Mesenchymal stem cell (in vitro differentiated cells and primary cell): Measurements from ENCODE around the gene CFAP119.

Experiments used
- DNase-seq: peaks from one replicate; pipeline ENCODE4 v3.0.0-alpha.2; 2013
- H2AFZ ChIP-seq: one replicate; pipeline ENCODE4 v1.6.1; 2013; ENCODE audit warnings: low read depth, mild to moderate bottlenecking, control low read depth, inconsistent platforms, low read length, moderate library complexity
- H2AK5ac ChIP-seq: 2 replicates; pipeline ENCODE4 v1.6.1; 2013; ENCODE audit warnings: low read length, moderate library complexity, mild to moderate bottlenecking, inconsistent platforms; ENCODE audit not compliant: severe bottlenecking
- H2BK120ac ChIP-seq: one replicate; pipeline ENCODE4 v1.6.1; 2013; ENCODE audit warnings: low read depth, mild to moderate bottlenecking, inconsistent platforms, low read length, moderate library complexity
- H2BK12ac ChIP-seq, 2 experiments: one replicate each; pipeline ENCODE4 v1.6.1; 2013; ENCODE audit warnings: inconsistent platforms in 2 of 2, low read length in 2 of 2, mild to moderate bottlenecking in 2 of 2, moderate library complexity in 2 of 2, control low read depth in 1 of 2
- H2BK15ac ChIP-seq: one replicate; pipeline ENCODE4 v1.6.1; 2013; ENCODE audit warnings: mild to moderate bottlenecking, low read depth, inconsistent platforms; ENCODE audit not compliant: poor library complexity, severe bottlenecking
- H2BK5ac ChIP-seq: 2 replicates; pipeline ENCODE4 v1.6.1; 2013; ENCODE audit warnings: low read depth, mild to moderate bottlenecking, low read length, control low read depth, inconsistent platforms; ENCODE audit not compliant: poor library complexity, severe bottlenecking
- H3K14ac ChIP-seq, 2 experiments: one replicate each; pipeline ENCODE4 v1.6.1; 2013; ENCODE audit warnings: inconsistent platforms in 2 of 2, low read length in 2 of 2, control low read depth in 1 of 2, mild to moderate bottlenecking in 1 of 2, moderate library complexity in 1 of 2
- H3K18ac ChIP-seq, 2 experiments: one replicate each; pipeline ENCODE4 v1.6.1; 2013; ENCODE audit warnings: inconsistent platforms in 2 of 2, low read length in 2 of 2, control low read depth in 1 of 2, low read depth in 1 of 2, mild to moderate bottlenecking in 1 of 2
- H3K23ac ChIP-seq, 2 experiments: one replicate each; pipeline ENCODE4 v1.6.1; 2013; ENCODE audit warnings: inconsistent platforms in 2 of 2, low read length in 2 of 2, mild to moderate bottlenecking in 2 of 2, moderate library complexity in 2 of 2, control low read depth in 1 of 2
- H3K27ac ChIP-seq: 2 replicates; pipeline ENCODE4 v1.5.1; 2013; ENCODE audit warnings: mild to moderate bottlenecking, moderate library complexity, low read length, control low read depth, inconsistent platforms; ENCODE audit not compliant: poor library complexity, severe bottlenecking
- H3K27me3 ChIP-seq, 2 experiments: 2 replicates each; pipeline versions ENCODE4 v1.6.1 to v1.7.0; 2013; ENCODE audit warnings: low read length in 2 of 2, mild to moderate bottlenecking in 2 of 2, moderate library complexity in 2 of 2, control low read depth in 1 of 2, inconsistent platforms in 1 of 2; ENCODE audit not compliant: control insufficient read depth in 1 of 2, insufficient read depth in 1 of 2
- H3K36me3 ChIP-seq, 2 experiments: 2 replicates each; pipeline versions ENCODE4 v1.6.1 to v1.7.0; 2013; ENCODE audit warnings: low read length in 2 of 2, control low read depth in 1 of 2, inconsistent platforms in 1 of 2, low read depth in 1 of 2, mild to moderate bottlenecking in 1 of 2; ENCODE audit not compliant: insufficient read depth in 2 of 2, control insufficient read depth in 1 of 2
- H3K4ac ChIP-seq, 2 experiments: one replicate each; pipeline ENCODE4 v1.6.1; 2013; ENCODE audit warnings: inconsistent platforms in 2 of 2, low read length in 2 of 2, mild to moderate bottlenecking in 2 of 2, moderate library complexity in 2 of 2, control low read depth in 1 of 2, low read depth in 1 of 2
- H3K4me1 ChIP-seq: 2 replicates; pipeline ENCODE4 v1.6.1; 2013; ENCODE audit warnings: low read depth, low read length, control low read depth; ENCODE audit not compliant: control insufficient read depth, insufficient read depth
- H3K4me2 ChIP-seq: 2 replicates; pipeline ENCODE4 v1.6.1; 2013; ENCODE audit warnings: low read length, mild to moderate bottlenecking, inconsistent platforms; ENCODE audit not compliant: poor library complexity, severe bottlenecking
- H3K4me3 ChIP-seq, 2 experiments: 2 replicates each; pipeline versions ENCODE4 v1.5.1 to v1.7.0; 2013; ENCODE audit warnings: low read length in 2 of 2, mild to moderate bottlenecking in 2 of 2, control low read depth in 1 of 2, low read depth in 1 of 2; ENCODE audit not compliant: insufficient read depth in 1 of 2
- H3K79me1 ChIP-seq: replicated peaks from 2 replicates; pipeline ENCODE4 v1.6.1; 2013; ENCODE audit warnings: mild to moderate bottlenecking, control low read depth, low read length, inconsistent platforms; ENCODE audit not compliant: poor library complexity, severe bottlenecking
- H3K9ac ChIP-seq: 2 replicates; pipeline ENCODE4 v1.7.0; 2013; ENCODE audit warnings: mild to moderate bottlenecking, low read length, moderate library complexity
- H3K9me3 ChIP-seq: 2 replicates; pipeline ENCODE4 v1.7.0; 2013; ENCODE audit warnings: mild to moderate bottlenecking, low read length; ENCODE audit not compliant: control insufficient read depth
- H4K8ac ChIP-seq: one replicate; pipeline ENCODE4 v1.6.1; 2013; ENCODE audit warnings: inconsistent platforms, mild to moderate bottlenecking, low read length, moderate library complexity
- H4K91ac ChIP-seq: one replicate; pipeline ENCODE4 v1.6.1; 2013; ENCODE audit warnings: mild to moderate bottlenecking, low read length, inconsistent platforms
- WGBS: methylation state at CpG from one replicate; pipeline ENCODE4 v1.1.7; 2013; ENCODE audit warnings: mixed read lengths; 5-methylcytosine and 5-hydroxymethylcytosine counted together

CFAP119 gene

DNA sequence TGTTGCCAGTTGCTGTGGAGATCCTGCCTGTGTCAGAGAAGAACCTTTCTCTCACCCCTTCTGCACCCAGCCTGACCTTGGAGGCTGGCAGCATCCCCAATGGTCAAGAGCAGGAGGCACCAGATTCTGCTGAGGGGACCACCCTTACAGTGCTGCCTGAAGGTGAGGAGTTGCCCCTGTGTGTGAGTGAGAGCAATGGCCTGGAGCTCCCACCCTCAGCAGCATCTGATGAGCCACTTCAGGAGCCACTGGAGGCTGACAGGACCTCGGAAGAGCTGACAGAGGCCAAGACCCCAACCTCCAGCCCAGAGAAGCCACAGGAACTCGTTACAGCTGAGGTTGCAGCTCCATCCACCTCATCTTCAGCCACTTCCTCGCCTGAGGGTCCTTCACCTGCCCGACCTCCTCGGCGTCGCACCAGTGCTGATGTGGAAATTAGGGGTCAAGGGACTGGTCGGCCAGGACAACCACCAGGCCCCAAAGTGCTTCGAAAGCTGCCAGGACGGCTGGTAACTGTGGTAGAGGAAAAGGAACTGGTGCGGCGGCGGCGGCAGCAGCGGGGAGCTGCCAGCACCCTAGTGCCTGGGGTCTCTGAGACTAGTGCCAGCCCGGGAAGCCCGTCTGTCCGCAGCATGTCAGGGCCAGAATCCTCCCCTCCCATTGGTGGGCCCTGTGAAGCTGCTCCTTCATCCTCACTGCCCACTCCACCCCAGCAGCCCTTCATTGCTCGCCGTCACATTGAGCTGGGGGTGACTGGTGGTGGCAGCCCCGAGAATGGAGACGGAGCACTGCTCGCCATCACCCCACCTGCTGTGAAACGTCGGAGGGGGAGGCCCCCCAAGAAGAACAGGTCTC lies 23.8 kb downstream of the CFAP119 start:
- peak overlapping the region in 1 of 2 experiments; percentile 77 for H3K23ac ChIP-seq
- H2BK5ac ChIP-seq = no peak overlapping the region
- peaks cover 46% of the 10 kb centered on the region for H3K79me1 ChIP-seq
- no peak overlapping the region for H2BK120ac ChIP-seq
- no peaks in the 10 kb centered on the region for H3K9me3 ChIP-seq
- no peak overlapping the region for H3K9ac ChIP-seq
- H3K4ac ChIP-seq = no peak overlapping the region
- H3K4me1 ChIP-seq = peaks cover 8% of the 10 kb centered on the region
- H2AFZ ChIP-seq = no peak overlapping the region
- DNase-seq = no peak
- H3K18ac ChIP-seq = no peak overlapping the region
- H4K91ac ChIP-seq = no peak overlapping the region
- H3K36me3 ChIP-seq = peaks cover 63 to 77% of the 10 kb centered on the region in 2 experiments
- no peak overlapping the region for H2BK12ac ChIP-seq
- no peak overlapping the region for H2BK15ac ChIP-seq
- H3K4me3 ChIP-seq = no peak overlapping the region
- no peak overlapping the region for H3K4me2 ChIP-seq
- H3K27me3 ChIP-seq = no peaks in the 10 kb centered on the region
- H2AK5ac ChIP-seq = no peak overlapping the region
- H3K14ac ChIP-seq = no peak overlapping the region
- H3K27ac ChIP-seq = no peak overlapping the region
- 97% methylated on average over 24 of the region's 25 CpGs for WGBS
- H4K8ac ChIP-seq = no peak overlapping the region

DNA sequence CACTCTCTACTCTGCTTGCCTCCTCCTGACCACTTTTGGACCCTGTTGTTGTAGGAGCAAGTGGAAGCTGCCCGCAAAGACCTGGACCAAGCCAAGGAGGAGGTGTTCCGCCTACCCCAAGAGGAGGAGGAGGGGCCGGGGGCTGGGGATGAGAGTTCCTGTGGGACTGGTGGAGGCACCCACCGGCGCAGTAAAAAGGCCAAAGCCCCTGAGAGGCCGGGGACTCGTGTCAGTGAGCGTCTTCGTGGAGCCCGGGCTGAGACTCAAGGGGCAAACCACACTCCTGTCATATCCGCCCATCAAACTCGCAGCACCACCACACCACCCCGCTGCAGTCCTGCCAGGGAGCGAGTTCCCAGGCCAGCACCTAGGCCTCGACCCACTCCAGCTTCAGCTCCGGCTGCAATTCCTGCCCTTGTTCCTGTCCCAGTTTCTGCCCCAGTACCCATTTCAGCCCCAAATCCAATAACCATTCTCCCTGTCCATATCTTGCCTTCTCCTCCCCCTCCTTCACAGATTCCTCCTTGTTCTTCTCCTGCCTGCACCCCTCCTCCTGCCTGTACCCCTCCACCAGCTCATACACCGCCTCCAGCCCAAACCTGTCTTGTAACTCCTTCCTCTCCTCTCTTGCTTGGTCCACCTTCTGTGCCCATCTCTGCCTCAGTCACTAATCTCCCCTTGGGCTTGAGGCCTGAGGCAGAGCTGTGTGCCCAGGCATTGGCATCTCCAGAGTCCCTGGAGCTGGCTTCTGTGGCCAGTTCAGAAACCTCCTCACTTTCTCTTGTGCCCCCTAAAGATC lies 24.7 kb downstream of the CFAP119 start:
- Histone ChIP-seq H3K4ac (no peak overlapping the region), H2AK5ac (no peak overlapping the region), H3K36me3 (peaks cover 62 to 80% of the 10 kb centered on the region in 2 experiments), H3K14ac (no peak overlapping the region), H2AFZ (no peak overlapping the region), H2BK5ac (no peak overlapping the region), H2BK15ac (no peak overlapping the region), H3K79me1 (peaks cover 44% of the 10 kb centered on the region), H2BK12ac (no peak overlapping the region), H2BK120ac (no peak overlapping the region), H3K9me3 (no peaks in the 10 kb centered on the region), H3K9ac (no peak overlapping the region), H3K4me3 (no peak overlapping the region), H4K91ac (no peak overlapping the region), H3K27ac (no peak overlapping the region), H3K4me1 (peaks cover 8% of the 10 kb centered on the region), H3K27me3 (no peaks in the 10 kb centered on the region), H3K23ac (peak overlapping the region in 1 of 2 experiments; percentile 77), H3K18ac (no peak overlapping the region), H3K4me2 (no peak overlapping the region), H4K8ac (no peak overlapping the region)
- no peak for DNase-seq
- WGBS = 98% methylated on average over 16 of the region's 17 CpGs

DNA sequence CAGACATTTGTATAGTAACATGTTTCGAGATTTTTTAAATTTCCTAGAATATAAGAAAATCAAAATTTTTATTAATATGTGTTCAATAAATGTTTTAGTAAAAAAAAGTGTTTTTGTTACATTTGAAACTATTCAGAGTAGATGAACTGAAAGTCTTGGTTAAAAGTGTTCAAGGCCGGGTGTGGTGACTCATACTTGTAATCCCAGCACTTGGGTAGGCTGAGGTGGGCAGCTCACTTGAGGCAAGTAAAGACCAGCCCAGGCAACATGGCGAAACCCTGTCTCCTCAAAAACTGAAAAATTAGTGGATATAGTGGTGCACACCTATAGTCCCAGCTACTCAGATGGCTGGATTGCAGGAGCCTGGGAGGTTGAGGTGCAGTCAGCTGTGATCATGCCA lies 30.5 kb downstream of the CFAP119 start:
- Histone ChIP-seq H3K9me3 (no peaks in the 10 kb centered on the region), H3K4ac (no peak overlapping the region), H3K27me3 (no peaks in the 10 kb centered on the region), H3K18ac (no peak overlapping the region), H2BK12ac (no peak overlapping the region), H3K4me2 (no peak overlapping the region), H3K4me1 (peaks cover 2% of the 10 kb centered on the region), H3K9ac (no peak overlapping the region), H3K79me1 (peaks cover 40% of the 10 kb centered on the region), H2BK5ac (no peak overlapping the region), H3K23ac (no peak overlapping the region), H3K4me3 (no peak overlapping the region), H4K8ac (no peak overlapping the region), H2AK5ac (no peak overlapping the region), H2BK120ac (no peak overlapping the region), H2BK15ac (no peak overlapping the region), H3K14ac (no peak overlapping the region), H3K36me3 (peaks cover 60 to 93% of the 10 kb centered on the region in 2 experiments), H3K27ac (no peak overlapping the region), H4K91ac (no peak overlapping the region), H2AFZ (no peak overlapping the region)
- peak; percentile 22 for DNase-seq
- WGBS = 93% methylated on average over 2 of the region's 3 CpGs
